Neuronal stem cell (in vitro differentiated cells): ENCODE data around the gene KDM7A.

ENCODE experiments used
- DNase-seq: peaks from one replicate; pipeline ENCODE4 v3.0.0-alpha.2; 2013; ENCODE audit warnings: low spot score
- H2AFZ ChIP-seq: one replicate; pipeline ENCODE4 v1.6.1; 2013; ENCODE audit warnings: mild to moderate bottlenecking, low read length, inconsistent platforms
- H2AK5ac ChIP-seq: 2 replicates; pipeline ENCODE4 v1.6.1; 2013; ENCODE audit warnings: low read depth, mild to moderate bottlenecking, inconsistent platforms, low read length, moderate library complexity, mixed read lengths
- H2BK120ac ChIP-seq: 2 replicates; pipeline ENCODE4 v1.6.1; 2013; ENCODE audit warnings: low read depth, mild to moderate bottlenecking, inconsistent platforms, low read length, moderate library complexity, mixed read lengths
- H2BK12ac ChIP-seq: one replicate; pipeline ENCODE4 v1.6.1; 2013; ENCODE audit warnings: low read length, inconsistent platforms
- H2BK15ac ChIP-seq: 2 replicates; pipeline ENCODE4 v1.6.1; 2013; ENCODE audit warnings: mild to moderate bottlenecking, low read length, inconsistent platforms, mixed read lengths
- H2BK5ac ChIP-seq: one replicate; pipeline ENCODE4 v1.6.1; 2013; ENCODE audit warnings: inconsistent platforms, mild to moderate bottlenecking, low read length, moderate library complexity
- H3K14ac ChIP-seq: one replicate; pipeline ENCODE4 v1.6.1; 2013; ENCODE audit warnings: low read length, inconsistent platforms
- H3K18ac ChIP-seq: 2 replicates; pipeline ENCODE4 v1.6.1; 2013; ENCODE audit warnings: low read length, inconsistent platforms
- H3K23ac ChIP-seq: 2 replicates; pipeline ENCODE4 v1.6.1; 2013; ENCODE audit warnings: low read depth, mild to moderate bottlenecking, mixed read lengths, low read length, inconsistent platforms; ENCODE audit not compliant: poor library complexity
- H3K27ac ChIP-seq: replicated peaks from 3 replicates; pipeline ENCODE4 v1.5.1; 2013; ENCODE audit warnings: low read length, inconsistent platforms
- H3K27me3 ChIP-seq, 3 experiments: 2 replicates each; pipeline ENCODE4 v1.6.1; 2013; ENCODE audit warnings: low read length in 3 of 3, mild to moderate bottlenecking in 2 of 3, inconsistent platforms in 1 of 3, low read depth in 1 of 3, mixed read lengths in 1 of 3, moderate library complexity in 1 of 3; ENCODE audit not compliant: control insufficient read depth in 3 of 3, insufficient read depth in 3 of 3
- H3K36me3 ChIP-seq, 2 donors: replicated peaks in 1 of 2; 2 replicates each; pipeline ENCODE4 v1.6.1; 2013; ENCODE audit warnings: low read length in 2 of 2; ENCODE audit not compliant: control insufficient read depth in 2 of 2, insufficient read depth in 2 of 2
- H3K4ac ChIP-seq: 2 replicates; pipeline ENCODE4 v1.6.1; 2013; ENCODE audit warnings: inconsistent platforms, mild to moderate bottlenecking, low read length, moderate library complexity
- H3K4me1 ChIP-seq, 2 donors: 1 replicate in 1 of 2; 2 replicates in 1 of 2; pipeline ENCODE4 v1.6.1; 2013; ENCODE audit warnings: low read length in 2 of 2, low read depth in 1 of 2; ENCODE audit not compliant: control insufficient read depth in 2 of 2, insufficient read depth in 1 of 2
- H3K4me2 ChIP-seq: one replicate; pipeline ENCODE4 v1.6.1; 2013; ENCODE audit warnings: mild to moderate bottlenecking, low read length, inconsistent platforms; ENCODE audit not compliant: insufficient read depth, poor library complexity, severe bottlenecking
- H3K4me3 ChIP-seq, 2 donors: 2 replicates each; pipeline ENCODE4 v1.5.1; 2013; ENCODE audit warnings: low read length in 2 of 2, mild to moderate bottlenecking in 2 of 2, inconsistent platforms in 1 of 2, moderate library complexity in 1 of 2
- H3K79me1 ChIP-seq: one replicate; pipeline ENCODE4 v1.6.1; 2013; ENCODE audit warnings: low read depth, mild to moderate bottlenecking, inconsistent platforms, low read length, moderate library complexity
- H3K9ac ChIP-seq: one replicate; pipeline ENCODE4 v1.6.1; 2013; ENCODE audit warnings: mild to moderate bottlenecking, low read depth, low read length, inconsistent platforms; ENCODE audit not compliant: poor library complexity
- H3K9me3 ChIP-seq, 2 donors: replicated peaks in 1 of 2; 2 replicates each; pipeline versions ENCODE3 to v1.6.1; 2013; ENCODE audit warnings: low read length in 2 of 2, mild to moderate bottlenecking in 2 of 2, inconsistent platforms in 1 of 2, low read depth in 1 of 2, mixed read lengths in 1 of 2, moderate library complexity in 1 of 2; ENCODE audit not compliant: control insufficient read depth in 2 of 2, insufficient read depth in 1 of 2
- H4K8ac ChIP-seq: one replicate; pipeline ENCODE4 v1.6.1; 2013; ENCODE audit warnings: low read depth, mild to moderate bottlenecking, inconsistent platforms, low read length, moderate library complexity
- H4K91ac ChIP-seq: one replicate; pipeline ENCODE4 v1.6.1; 2013; ENCODE audit warnings: low read length, low read depth, mild to moderate bottlenecking, inconsistent platforms; ENCODE audit not compliant: poor library complexity
- WGBS, 2 donors: extraction: QIAGEN DNeasy Blood & Tissue Kit; methylation state at CpG; one replicate each; pipeline ENCODE4 v1.1.7; 2013; ENCODE audit warnings: missing lambda C conversion rate in 2 of 2, mixed read lengths in 1 of 2; ENCODE audit not compliant: insufficient read length in 2 of 2, insufficient replicate concordance in 1 of 2; ENCODE audit errors: extremely low coverage in 2 of 2; 5-methylcytosine and 5-hydroxymethylcytosine counted together

Gene KDM7A

GRCh38 chr7:140039066-140039465, 137.7 kb downstream of the KDM7A start:
- H2BK12ac ChIP-seq, result no peak overlapping the region
- H2BK15ac ChIP-seq, result no peak overlapping the region
- H3K36me3 ChIP-seq, result no peaks in the 10 kb centered on the region
- H3K4ac ChIP-seq, result no peak overlapping the region
- no peak overlapping the region for H3K4me3 ChIP-seq
- H2BK120ac ChIP-seq, result no peak overlapping the region
- H3K14ac ChIP-seq, result no peak overlapping the region
- no peak overlapping the region for H3K9ac ChIP-seq
- H2BK5ac ChIP-seq, result no peak overlapping the region
- H3K4me1 ChIP-seq, result no peaks in the 10 kb centered on the region
- no peak overlapping the region for H3K4me2 ChIP-seq
- WGBS, 2 donors, result no CpG with 5 or more reads among the region's 7 CpGs
- H3K9me3 ChIP-seq, result no peaks in the 10 kb centered on the region
- no peak overlapping the region for H4K91ac ChIP-seq
- no peak overlapping the region for H3K18ac ChIP-seq
- no peak overlapping the region for H2AK5ac ChIP-seq
- H3K27me3 ChIP-seq, result no peaks in the 10 kb centered on the region
- no peak for DNase-seq
- H4K8ac ChIP-seq, result no peak overlapping the region
- no peak overlapping the region for H3K27ac ChIP-seq
- H2AFZ ChIP-seq, result no peak overlapping the region
- no peak overlapping the region for H3K23ac ChIP-seq
- no peaks in the 10 kb centered on the region for H3K79me1 ChIP-seq

GRCh38 chr7:140036224-140036962, 140.4 kb downstream of the KDM7A start:
- Histone ChIP-seq H3K27me3 (no peaks in the 10 kb centered on the region), H3K14ac (no peak overlapping the region), H3K4me3 (no peak overlapping the region), H3K4me2 (no peak overlapping the region), H3K18ac (no peak overlapping the region), H4K91ac (no peak overlapping the region), H2BK120ac (no peak overlapping the region), H2BK15ac (no peak overlapping the region), H3K79me1 (no peaks in the 10 kb centered on the region), H4K8ac (no peak overlapping the region), H2AFZ (no peak overlapping the region), H3K27ac (no peak overlapping the region), H2AK5ac (no peak overlapping the region), H3K4me1 (no peaks in the 10 kb centered on the region), H3K23ac (no peak overlapping the region), H2BK12ac (no peak overlapping the region), H3K9ac (no peak overlapping the region), H3K4ac (no peak overlapping the region), H3K9me3 (no peaks in the 10 kb centered on the region), H3K36me3 (no peaks in the 10 kb centered on the region), H2BK5ac (no peak overlapping the region)
- no CpG with 5 or more reads among the region's 11 CpGs for WGBS, 2 donors
- no peak for DNase-seq

DNA sequence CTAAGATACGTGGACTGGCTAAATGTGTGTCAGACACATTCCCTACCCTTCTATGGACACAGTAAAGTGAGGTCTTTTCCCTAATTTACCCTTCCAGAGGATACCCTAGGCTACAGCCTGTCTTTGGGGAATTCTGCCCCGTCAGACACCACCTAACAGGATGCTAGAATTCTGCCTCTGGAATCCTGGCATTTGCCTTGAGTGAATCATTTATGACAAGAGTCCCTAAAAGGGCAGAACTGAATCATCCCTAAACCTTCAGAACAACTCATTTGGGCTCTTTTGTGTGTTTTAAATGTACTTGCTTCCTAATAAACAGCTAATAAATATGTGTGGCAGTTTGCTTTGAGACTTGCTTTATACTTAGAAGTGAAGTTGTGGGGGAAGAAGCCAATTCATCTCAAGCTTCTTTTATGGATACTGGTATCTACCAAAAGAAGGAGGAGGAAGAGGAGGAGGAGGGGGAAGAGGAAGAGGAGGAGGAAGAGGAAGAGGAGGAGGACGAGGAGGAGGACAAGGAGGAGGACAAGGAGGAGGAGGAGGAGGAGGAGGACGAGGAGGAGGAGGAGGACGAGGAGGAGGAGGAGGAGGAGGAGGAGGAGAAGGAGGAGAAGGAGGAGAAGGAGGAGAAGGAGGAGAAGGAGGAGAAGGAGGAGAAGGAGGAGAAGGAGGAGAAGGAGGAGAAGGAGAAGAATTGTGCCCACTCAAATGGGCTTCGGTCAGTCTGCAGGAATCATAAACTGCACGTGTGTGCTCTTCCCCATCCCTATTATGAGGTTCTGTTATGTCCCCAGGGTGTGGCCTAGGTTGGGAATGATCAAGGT, 141.2 kb downstream of the KDM7A start:
- Histone ChIP-seq H2AK5ac (no peak overlapping the region), H4K8ac (no peak overlapping the region), H3K79me1 (no peaks in the 10 kb centered on the region), H3K4me2 (no peak overlapping the region), H2AFZ (no peak overlapping the region), H2BK12ac (no peak overlapping the region), H3K27ac (no peak overlapping the region), H3K27me3 (no peaks in the 10 kb centered on the region), H3K4me1 (no peaks in the 10 kb centered on the region), H3K9ac (no peak overlapping the region), H2BK5ac (no peak overlapping the region), H2BK15ac (no peak overlapping the region), H2BK120ac (no peak overlapping the region), H3K18ac (no peak overlapping the region), H3K23ac (no peak overlapping the region), H3K9me3 (no peaks in the 10 kb centered on the region), H4K91ac (no peak overlapping the region), H3K4me3 (no peak overlapping the region), H3K36me3 (no peaks in the 10 kb centered on the region), H3K14ac (no peak overlapping the region), H3K4ac (no peak overlapping the region)
- WGBS, 2 donors, result no CpG with 5 or more reads among the region's 7 CpGs
- DNase-seq, result no peak
